Endodermal cell (in vitro differentiated cells): ENCODE results near the gene LDLRAD4. TPM values are rescaled to one million over a fixed set of nuclear protein-coding genes. Genes with fewer than 3 reads are reported as not detected.

Source experiments
- DNase-seq: peaks from one replicate; pipeline ENCODE4 v3.0.0-alpha.2; 2017
- H3K27ac ChIP-seq: 2 replicates; pipeline ENCODE4 v1.5.1; 2013; ENCODE audit warnings: mild to moderate bottlenecking, low read depth, low read length, moderate library complexity
- H3K27me3 ChIP-seq: 2 replicates; pipeline ENCODE4 v1.6.1; 2013; ENCODE audit warnings: mild to moderate bottlenecking, low read length, moderate library complexity; ENCODE audit not compliant: insufficient read depth, control insufficient read depth, poor library complexity, severe bottlenecking
- H3K36me3 ChIP-seq: 2 replicates; pipeline ENCODE4 v1.7.0; 2013; ENCODE audit warnings: mild to moderate bottlenecking, low read length, moderate library complexity; ENCODE audit not compliant: control insufficient read depth, insufficient read depth
- H3K4me1 ChIP-seq: one replicate; pipeline ENCODE4 v1.7.0; 2013; ENCODE audit warnings: low read length; ENCODE audit not compliant: control insufficient read depth, insufficient read depth
- H3K4me3 ChIP-seq: 2 replicates; pipeline ENCODE4 v1.5.1; 2013; ENCODE audit warnings: mild to moderate bottlenecking, low read length, moderate library complexity
- H3K9ac ChIP-seq: 2 replicates; pipeline ENCODE4 v1.6.1; 2013; ENCODE audit warnings: mild to moderate bottlenecking, low read length, moderate library complexity; ENCODE audit not compliant: poor library complexity, severe bottlenecking; ENCODE audit errors: extremely low read depth
- H3K9me3 ChIP-seq: 2 replicates; pipeline ENCODE4 v1.6.1; 2013; ENCODE audit warnings: mild to moderate bottlenecking, low read length, moderate library complexity; ENCODE audit not compliant: control insufficient read depth
- H3K27ac Mint-ChIP-seq: 2 replicates; pipeline ENCODE4 v1.8.0; 2020; ENCODE audit warnings: mixed read lengths
- H3K27me3 Mint-ChIP-seq: 2 replicates; pipeline ENCODE4 v1.8.0; 2021; ENCODE audit warnings: mild to moderate bottlenecking, mixed read lengths; ENCODE audit not compliant: insufficient read depth
- H3K36me3 Mint-ChIP-seq: 2 replicates; pipeline ENCODE4 v1.8.0; 2020; ENCODE audit warnings: low read depth, mixed read lengths
- H3K4me1 Mint-ChIP-seq: 2 replicates; pipeline ENCODE4 v1.8.0; 2020; ENCODE audit warnings: mixed read lengths
- H3K4me3 Mint-ChIP-seq: 2 replicates; pipeline ENCODE4 v1.8.0; 2020; ENCODE audit warnings: mild to moderate bottlenecking, moderate library complexity, mixed read lengths
- H3K9me3 Mint-ChIP-seq: 2 replicates; pipeline ENCODE4 v1.8.0; 2020; ENCODE audit warnings: mild to moderate bottlenecking, mixed read lengths
- WGBS, 2 experiments: methylation state at CpG; one replicate each; pipeline versions ENCODE4 v1.1.5 to v1.1.7; 2013; ENCODE audit warnings: missing lambda C conversion rate in 2 of 2, mixed read lengths in 1 of 2; ENCODE audit not compliant: insufficient coverage in 1 of 2, insufficient read length in 1 of 2; 5-methylcytosine and 5-hydroxymethylcytosine counted together
- total RNA-seq, 2 donors: library from RNA; stranded (reverse); fragmentation: NEBNext Ultra II Directional in 1 of 2; extraction: Animal tissue kit (Norgen Biotek cat#: 25700) in 1 of 2; gene quantifications; 2 replicates in 1 of 2; 3 replicates in 1 of 2; pipeline ENCODE4 v1.2.1, GENCODE V29; 2021
- TF ChIP-seq, protein P1 (sequence below): fragments of 200-600 bp; sonication (generic); conservative IDR thresholded peaks from 2 replicates; pipeline ENCODE4 v1.5.0; 2021; ENCODE audit warnings: antibody characterized with exemption, mild to moderate bottlenecking

The LDLRAD4 gene
- total RNA-seq, 2 donors from 2014 or later = 14.9 to 15.1 TPM

DNA sequence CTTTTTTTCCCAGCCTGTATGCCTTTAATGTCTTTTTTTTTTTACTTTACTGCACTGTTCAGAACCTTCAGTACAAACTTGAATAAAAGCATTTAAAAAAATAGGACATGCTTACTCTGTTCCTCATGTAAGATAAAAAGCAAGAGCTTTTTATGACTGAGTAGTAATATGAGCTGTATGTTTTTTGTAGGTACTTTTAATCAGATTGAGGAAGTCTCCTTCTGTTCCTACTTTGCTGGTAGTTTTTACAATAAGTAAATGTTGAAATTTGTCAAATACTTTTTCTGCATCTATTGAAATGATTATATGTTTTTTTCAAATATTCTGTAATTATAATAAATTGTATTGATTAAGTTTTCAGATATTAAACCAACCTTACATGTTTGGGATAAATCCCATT lies 318.0 kb downstream of the LDLRAD4 start:
- Mint-ChIP-seq H3K27me3 (no peaks in the 10 kb centered on the region), H3K36me3 (no peaks in the 10 kb centered on the region), H3K4me3 (no peak overlapping the region), H3K9me3 (no peaks in the 10 kb centered on the region), H3K27ac (no peak overlapping the region), H3K4me1 (peaks cover 17% of the 10 kb centered on the region)
- Histone ChIP-seq H3K9ac (no peak overlapping the region), H3K27me3 (no peaks in the 10 kb centered on the region), H3K9me3 (no peaks in the 10 kb centered on the region), H3K4me3 (no peak overlapping the region), H3K27ac (no peak overlapping the region), H3K36me3 (no peaks in the 10 kb centered on the region), H3K4me1 (no peaks in the 10 kb centered on the region)
- TF ChIP-seq, protein P1, sequence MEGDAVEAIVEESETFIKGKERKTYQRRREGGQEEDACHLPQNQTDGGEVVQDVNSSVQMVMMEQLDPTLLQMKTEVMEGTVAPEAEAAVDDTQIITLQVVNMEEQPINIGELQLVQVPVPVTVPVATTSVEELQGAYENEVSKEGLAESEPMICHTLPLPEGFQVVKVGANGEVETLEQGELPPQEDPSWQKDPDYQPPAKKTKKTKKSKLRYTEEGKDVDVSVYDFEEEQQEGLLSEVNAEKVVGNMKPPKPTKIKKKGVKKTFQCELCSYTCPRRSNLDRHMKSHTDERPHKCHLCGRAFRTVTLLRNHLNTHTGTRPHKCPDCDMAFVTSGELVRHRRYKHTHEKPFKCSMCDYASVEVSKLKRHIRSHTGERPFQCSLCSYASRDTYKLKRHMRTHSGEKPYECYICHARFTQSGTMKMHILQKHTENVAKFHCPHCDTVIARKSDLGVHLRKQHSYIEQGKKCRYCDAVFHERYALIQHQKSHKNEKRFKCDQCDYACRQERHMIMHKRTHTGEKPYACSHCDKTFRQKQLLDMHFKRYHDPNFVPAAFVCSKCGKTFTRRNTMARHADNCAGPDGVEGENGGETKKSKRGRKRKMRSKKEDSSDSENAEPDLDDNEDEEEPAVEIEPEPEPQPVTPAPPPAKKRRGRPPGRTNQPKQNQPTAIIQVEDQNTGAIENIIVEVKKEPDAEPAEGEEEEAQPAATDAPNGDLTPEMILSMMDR = no peak
- no peak for DNase-seq

GRCh38 chr18:13537022-13537780 lies 318.6 kb downstream of the LDLRAD4 start:
- Mint-ChIP-seq H3K27me3 (no peaks in the 10 kb centered on the region), H3K4me1 (peaks cover 22% of the 10 kb centered on the region), H3K4me3 (no peak overlapping the region), H3K36me3 (no peaks in the 10 kb centered on the region), H3K27ac (no peak overlapping the region), H3K9me3 (no peaks in the 10 kb centered on the region)
- DNase-seq = peak; percentile 35
- H3K9me3 ChIP-seq = no peaks in the 10 kb centered on the region
- H3K9ac ChIP-seq = no peak overlapping the region
- TF ChIP-seq, protein P1 = no peak
- H3K4me3 ChIP-seq = no peak overlapping the region
- no peaks in the 10 kb centered on the region for H3K36me3 ChIP-seq
- no peaks in the 10 kb centered on the region for H3K27me3 ChIP-seq
- 91 to 97% methylated on average over 4 to 7 of the region's 7 CpGs for WGBS, 2 experiments
- peaks cover 3% of the 10 kb centered on the region for H3K4me1 ChIP-seq
- no peak overlapping the region for H3K27ac ChIP-seq

GRCh38 chr18:13538630-13539029 lies 320.1 kb downstream of the LDLRAD4 start:
- Histone ChIP-seq H3K9ac (no peak overlapping the region), H3K4me1 (peaks cover 6% of the 10 kb centered on the region), H3K27me3 (no peaks in the 10 kb centered on the region), H3K27ac (no peak overlapping the region), H3K9me3 (no peaks in the 10 kb centered on the region), H3K4me3 (no peak overlapping the region), H3K36me3 (no peaks in the 10 kb centered on the region)
- H3K9me3 Mint-ChIP-seq = no peaks in the 10 kb centered on the region
- no peak overlapping the region for H3K4me3 Mint-ChIP-seq
- 84 to 89% methylated on average over 2 of the region's 2 CpGs for WGBS, 2 experiments
- DNase-seq = peak; percentile 11
- no peak overlapping the region for H3K27ac Mint-ChIP-seq
- peaks cover 36% of the 10 kb centered on the region for H3K4me1 Mint-ChIP-seq
- H3K36me3 Mint-ChIP-seq = no peaks in the 10 kb centered on the region
- TF ChIP-seq, protein P1 = no peak
- H3K27me3 Mint-ChIP-seq = no peaks in the 10 kb centered on the region
